HG03558 (cell line): ENCODE data around the gene SULT1C4.
"Not testable (repeated sequence)": the region's sequence is repeated elsewhere in the genome, so short reads cannot be mapped to it uniquely, and the experiment has no call there.

Experiments
- ATAC-seq: cut with Tn5 transposase; IDR thresholded peaks from one replicate; pipeline ENCODE4 v1.9.1; 2021; ENCODE audit warnings: moderate number of reproducible peaks; ENCODE audit not compliant: unreplicated experiment; ENCODE audit errors: extremely low read depth

The SULT1C4 gene

DNA sequence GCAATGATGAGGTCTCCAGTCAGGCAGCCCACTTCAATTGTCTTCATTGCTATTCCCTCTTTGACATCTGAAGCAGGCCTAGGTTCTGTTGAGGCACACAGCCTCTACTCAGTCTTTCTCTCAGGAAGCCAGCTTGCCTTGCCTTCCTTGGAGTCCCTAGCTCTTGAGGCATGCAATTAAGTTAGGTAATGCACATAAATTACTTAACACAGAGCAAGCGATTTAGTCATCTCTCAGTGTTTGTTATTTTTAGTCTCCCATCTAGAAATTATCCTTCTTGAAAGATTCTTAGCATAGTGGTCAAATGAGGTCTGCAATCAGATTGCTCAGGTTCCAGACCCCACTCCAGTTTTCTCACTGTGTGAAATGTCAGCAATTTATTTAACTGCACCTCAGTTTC, 32.0 kb downstream of the SULT1C4 start:
- ATAC-seq = no peak

DNA sequence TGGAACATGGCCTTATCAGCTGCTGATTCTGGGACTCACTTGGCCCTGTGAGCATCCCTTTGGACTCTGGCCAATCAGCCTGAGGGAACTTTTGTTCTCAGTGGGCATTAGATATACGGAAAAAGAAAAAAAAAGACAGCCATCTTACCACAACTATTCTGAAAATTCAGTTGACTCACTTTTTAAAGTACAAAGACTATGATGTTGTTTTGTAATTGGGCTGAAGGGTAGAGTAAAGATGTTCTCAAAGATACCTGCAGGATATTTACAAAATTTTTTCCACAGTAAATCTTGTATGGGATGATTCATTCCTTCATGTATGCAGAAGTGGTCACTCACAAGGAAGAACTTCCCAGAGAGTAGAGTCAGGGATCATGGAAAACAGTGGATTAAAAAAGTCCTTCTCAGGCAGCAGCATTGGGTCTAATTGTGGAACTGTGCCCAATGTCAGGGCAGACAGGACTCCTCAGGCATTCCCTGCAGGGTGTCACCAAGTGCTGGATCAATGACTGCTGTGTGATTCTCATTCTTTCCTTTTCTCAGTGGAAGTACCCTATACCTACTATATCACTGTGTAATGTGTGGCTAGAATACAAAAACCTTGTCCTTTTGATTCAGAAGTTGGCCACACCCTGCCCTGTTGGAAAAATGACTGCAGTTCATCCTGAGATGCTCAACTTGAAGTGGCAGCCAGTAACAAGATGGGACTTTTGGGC, 35.4 kb downstream of the SULT1C4 start:
- no peak for ATAC-seq

DNA sequence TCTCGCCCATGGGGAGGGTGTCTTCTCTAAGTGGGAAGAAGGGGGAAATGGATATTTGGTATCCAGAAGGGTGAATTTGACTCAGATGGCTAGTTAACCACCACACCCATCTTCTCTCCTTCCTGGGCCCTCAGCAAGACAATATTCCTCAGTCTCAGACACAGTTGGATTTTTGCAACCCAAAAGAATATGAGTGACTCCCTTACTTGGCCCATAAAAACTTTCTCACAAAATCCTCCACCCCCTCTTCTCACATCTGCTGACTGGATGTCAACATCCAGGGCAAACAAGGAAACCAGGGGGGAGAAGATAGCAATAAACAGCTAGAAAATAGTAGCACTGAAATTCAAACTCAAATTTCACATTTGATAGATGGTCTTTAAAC, 35.9 kb downstream of the SULT1C4 start:
- no peak for ATAC-seq

DNA sequence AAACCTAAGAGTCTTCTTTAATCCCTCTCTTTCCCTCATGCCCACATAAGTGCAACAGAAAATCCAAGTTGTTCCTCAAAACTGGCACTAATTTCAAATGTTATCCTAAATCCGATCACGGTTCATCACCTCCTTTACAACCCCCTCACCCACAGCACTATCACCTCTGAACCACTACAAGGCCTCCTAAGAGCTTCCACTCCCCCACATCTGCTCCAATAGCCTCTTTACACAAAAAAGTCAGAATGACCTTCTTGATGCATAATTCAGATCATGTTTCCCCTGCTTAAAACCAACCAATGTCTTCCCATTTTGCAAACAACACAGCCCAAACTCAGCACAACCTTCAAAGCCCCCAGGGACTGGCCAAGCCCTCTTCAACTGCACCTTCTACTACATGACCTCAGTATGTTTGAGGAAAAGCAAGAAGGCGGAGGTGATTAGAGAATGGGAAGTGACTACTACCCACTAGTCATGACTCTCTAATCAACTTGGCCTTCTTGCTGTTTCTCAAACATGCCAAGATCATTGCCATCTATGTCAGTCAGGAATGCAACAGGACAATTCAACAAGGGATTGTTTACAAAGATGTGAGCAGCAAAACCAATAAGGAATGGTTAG, 36.6 kb downstream of the SULT1C4 start:
- ATAC-seq = no peak

DNA sequence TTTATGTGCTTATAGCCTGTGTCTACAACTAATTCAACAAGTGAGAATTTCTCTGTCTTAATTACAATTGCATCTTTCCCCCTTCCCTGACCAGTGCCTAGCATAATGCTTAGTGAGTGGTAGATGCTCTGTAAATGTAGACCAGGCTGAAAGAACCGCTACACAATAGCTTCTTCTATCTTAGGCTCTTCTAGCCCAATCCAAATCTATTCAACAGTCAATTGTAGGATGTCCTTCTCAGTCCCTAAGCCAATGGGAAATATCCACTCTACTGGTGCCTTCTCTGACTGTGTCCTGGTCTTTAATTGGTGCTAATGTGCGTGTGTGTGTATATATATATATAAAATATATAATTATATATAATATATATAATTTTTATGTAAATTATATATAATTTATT, 37.2 kb downstream of the SULT1C4 start:
- ATAC-seq = no peak

DNA sequence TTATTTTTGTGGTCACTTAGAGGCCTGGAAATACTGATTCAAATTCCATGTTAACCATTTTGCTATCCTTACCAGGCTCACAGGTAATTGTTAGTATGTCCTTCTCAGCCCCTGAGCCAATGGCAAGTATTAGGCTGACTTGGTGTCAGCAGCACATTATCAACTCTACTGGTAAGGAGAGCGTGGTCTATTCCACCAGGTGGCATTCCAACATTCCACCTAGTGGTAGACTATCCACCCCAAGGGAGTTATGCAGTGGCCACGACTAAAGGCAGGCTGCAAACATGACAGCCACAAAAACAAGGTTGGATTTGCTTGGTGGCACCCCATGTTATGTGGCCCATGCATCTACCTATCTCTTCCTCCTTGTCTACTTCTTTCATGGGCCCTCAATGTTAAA, 39.5 kb downstream of the SULT1C4 start:
- no peak for ATAC-seq

DNA sequence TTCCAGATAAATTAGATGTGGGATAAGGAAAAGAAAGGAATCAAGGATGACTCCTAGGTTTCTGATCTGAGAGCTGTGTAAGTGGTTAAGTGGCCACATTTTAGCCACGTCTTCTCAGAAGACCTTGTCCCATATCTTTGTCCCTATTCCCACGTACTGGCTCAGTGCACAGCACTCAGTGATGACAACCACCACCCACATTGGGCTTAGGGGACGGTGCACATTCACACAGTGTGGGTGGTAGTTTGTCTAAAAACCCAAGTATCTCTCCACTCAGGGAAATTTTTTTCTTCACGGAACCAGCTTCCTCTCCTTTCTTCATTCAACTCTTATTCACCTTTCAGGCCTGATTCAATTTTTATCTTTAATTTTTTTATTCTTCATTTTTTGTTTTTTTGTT, 40.7 kb downstream of the SULT1C4 start:
- no peak for ATAC-seq

DNA sequence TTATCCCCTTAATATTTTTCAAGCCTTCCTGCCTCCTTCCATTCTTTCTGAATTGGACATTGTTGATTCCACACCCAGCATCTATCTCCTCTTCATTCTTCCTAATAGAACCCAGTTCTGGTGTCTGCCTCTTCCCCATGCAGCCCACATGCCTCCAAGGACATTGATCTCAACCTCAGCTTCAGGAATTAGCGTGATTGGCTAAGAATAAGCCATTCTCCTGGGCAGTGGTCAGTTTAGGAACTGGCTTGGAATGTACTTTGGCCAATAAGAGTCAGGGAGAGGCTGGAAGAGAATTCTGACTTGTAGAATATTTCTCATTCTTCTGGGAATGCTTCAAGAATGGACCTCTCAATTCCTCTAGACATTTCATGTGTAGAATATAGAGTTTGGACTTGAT, 45.3 kb downstream of the SULT1C4 start:
- ATAC-seq = no peak

DNA sequence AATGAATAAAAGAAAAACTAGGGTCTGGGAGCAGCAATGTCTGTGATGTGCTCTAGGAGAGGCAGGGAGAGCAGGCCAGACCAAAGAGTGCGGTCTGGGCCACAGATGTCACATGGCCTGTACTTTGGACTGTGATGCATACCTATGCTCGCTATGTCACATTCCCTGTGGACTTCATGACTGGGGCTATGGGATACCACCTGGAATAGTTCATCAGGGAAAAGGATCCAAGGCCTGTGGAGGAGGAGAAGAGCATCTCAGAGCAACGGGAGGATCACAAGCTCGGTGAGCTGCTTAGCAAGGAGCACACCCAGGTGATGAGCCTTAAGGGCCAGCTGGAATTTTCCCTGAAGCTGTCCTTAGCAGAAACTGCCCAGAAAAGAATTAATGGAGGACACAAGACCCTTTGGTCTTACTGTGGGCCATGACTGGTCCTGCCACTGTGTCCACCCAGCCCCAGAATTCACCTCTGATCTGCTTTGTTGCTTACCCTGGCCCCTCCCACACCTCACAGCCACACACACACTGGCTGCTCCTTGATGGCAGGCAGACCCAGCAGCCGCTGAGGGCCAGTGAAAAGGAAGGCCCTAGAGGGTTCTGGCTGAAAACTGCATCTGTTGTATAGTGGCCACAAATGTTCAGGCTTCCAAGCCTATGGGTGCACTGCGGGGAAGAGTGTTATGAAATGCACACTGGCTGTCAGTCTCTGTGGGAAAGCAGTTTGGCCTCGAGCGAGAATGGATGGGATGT, 45.9 kb downstream of the SULT1C4 start:
- ATAC-seq = no peak

DNA sequence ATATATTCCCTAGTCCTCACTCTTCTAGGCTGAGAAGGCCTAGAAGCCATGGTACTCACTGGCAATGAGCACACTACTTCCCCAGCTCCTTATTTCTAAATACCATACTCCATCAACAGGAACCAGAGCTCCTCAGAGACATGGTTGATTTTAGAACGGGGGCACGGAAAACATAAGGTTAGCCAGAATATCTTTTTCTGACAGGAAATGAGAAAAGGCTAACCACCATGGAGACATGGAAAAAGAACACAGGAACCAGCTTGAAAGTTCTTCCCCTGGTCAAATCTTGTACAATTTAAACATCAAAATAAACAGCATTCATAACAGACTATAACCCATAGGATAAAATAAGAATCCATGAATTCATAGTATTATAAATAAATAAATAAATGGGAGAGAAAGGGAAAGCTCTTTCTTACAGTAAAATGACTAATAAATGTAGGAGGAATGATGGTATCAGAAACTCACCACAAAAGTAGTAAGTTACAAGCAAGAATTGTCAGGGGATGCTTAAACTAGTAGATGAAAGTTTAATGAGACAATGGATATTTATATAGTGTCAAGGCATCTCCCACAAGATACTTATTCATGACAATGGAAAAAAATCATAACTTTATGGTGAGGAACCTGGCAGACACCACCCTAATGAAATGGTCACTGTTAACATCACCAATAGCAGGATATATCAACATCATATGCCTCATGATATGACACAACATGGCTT, 50.7 kb downstream of the SULT1C4 start:
- no peak for ATAC-seq

DNA sequence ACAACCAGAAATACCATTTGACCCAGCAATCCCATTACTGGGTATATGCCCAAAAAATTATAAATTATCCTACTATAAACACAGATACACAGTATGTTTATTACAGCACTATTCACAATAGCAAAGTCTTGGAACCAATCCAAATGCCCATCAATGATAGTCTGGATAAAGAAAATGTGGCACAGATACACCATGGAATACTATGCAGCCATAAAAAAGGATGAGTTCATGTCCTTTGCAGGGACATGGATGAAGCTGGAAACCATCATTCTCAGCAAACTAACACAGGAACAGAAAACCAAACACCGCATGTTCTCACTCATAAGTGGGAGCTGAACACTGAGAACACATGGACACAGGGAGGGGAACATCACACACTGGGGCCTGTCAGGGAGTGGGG, 57.8 kb downstream of the SULT1C4 start:
- ATAC-seq = not testable (repeated sequence)

DNA sequence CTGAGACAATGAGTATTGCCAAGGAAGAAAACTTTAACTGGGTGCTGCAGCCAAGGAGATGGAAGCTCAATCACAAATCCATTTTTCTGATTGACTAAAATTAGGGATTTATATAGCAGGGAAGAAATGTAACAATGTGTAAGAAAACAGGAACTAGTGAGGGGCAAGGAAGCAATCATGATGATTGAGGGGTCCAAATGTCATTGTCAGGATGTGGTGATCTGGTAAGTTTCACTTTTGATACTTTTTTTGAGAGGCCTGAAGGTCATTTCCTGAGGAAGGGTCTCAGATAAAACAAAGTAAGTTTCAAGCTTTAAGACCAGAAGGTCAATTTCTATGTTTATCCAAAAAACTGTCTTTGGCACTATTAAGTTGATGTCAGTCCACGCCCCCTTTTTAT, 59.2 kb downstream of the SULT1C4 start:
- no peak for ATAC-seq
